ENCODE measurements around the gene NLGN1.

GRCh38 chr3:174318181-174318580 is 920.6 kb downstream of the NLGN1 start:
- TF ChIP-seq CTCF (IDR thresholded peaks at IDR 0.05) (no peak), POLR2A (IDR thresholded peaks at IDR 0.05) (no peak)

Data from lower leg skin (tissue), 3 donors.